ENCODE data around the gene TMEM123.

The TMEM123 gene

GRCh38 chr11:102485095-102485722 is 32.6 kb upstream of the TMEM123 start:
- DNase-seq (ENCODE audit: low spot score): no peak
- TF ChIP-seq, protein P1, sequence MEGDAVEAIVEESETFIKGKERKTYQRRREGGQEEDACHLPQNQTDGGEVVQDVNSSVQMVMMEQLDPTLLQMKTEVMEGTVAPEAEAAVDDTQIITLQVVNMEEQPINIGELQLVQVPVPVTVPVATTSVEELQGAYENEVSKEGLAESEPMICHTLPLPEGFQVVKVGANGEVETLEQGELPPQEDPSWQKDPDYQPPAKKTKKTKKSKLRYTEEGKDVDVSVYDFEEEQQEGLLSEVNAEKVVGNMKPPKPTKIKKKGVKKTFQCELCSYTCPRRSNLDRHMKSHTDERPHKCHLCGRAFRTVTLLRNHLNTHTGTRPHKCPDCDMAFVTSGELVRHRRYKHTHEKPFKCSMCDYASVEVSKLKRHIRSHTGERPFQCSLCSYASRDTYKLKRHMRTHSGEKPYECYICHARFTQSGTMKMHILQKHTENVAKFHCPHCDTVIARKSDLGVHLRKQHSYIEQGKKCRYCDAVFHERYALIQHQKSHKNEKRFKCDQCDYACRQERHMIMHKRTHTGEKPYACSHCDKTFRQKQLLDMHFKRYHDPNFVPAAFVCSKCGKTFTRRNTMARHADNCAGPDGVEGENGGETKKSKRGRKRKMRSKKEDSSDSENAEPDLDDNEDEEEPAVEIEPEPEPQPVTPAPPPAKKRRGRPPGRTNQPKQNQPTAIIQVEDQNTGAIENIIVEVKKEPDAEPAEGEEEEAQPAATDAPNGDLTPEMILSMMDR (IDR thresholded peaks at IDR 0.05): no peak
- Histone ChIP-seq H3K4me3 (no peak overlapping the region), H3K27ac (no peak overlapping the region)

DNA sequence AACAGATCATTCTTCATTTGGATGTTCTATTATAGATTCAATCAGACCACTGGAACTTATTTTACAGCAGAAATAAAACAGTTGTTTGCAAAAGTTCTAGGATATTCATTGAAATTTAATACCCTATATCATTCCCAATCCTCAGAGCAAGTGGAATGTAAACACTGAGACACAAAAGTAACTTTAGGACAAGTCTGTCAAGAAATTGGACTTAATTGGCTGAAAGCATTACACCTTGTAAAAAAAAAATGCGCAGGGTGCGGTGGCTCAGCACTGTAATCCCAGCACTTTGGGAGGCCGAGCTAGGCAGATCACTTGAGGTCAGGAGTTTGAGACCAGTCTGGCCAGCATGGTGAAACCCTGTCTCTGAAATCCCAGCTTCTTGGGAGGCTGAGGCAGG is 29.9 kb upstream of the TMEM123 start:
- TF ChIP-seq, protein P1 (IDR thresholded peaks at IDR 0.05): no peak
- Histone ChIP-seq H3K27ac (no peak overlapping the region), H3K4me3 (no peak overlapping the region)
- no peak for DNase-seq (ENCODE audit: low spot score)

DNA sequence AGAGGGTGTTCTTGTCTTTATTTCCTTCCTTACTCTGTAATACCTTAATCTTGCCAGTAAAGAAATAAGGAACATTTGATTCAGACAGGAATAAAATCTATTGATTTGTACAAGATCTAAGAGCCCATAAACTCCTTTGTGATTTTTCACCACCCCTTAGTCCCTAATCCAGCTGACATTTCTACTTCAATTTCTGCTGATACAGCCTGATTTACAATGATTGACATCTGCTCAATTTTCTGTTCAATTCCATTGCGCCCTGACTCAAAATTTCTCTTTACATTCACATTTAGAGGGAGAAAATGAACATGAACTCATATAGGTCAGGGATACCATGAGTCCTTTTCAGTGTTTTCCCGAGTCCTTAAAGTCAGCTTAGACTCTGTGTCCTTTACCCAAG is 27.2 kb upstream of the TMEM123 start:
- TF ChIP-seq, protein P1 (IDR thresholded peaks at IDR 0.05): no peak
- H3K4me3 ChIP-seq: no peak overlapping the region
- H3K27ac ChIP-seq: no peak overlapping the region
- DNase-seq (ENCODE audit: low spot score): no peak

GRCh38 chr11:102478673-102479299 is 26.2 kb upstream of the TMEM123 start:
- DNase-seq (ENCODE audit: low spot score): no peak
- Histone ChIP-seq H3K4me3 (no peak overlapping the region), H3K27ac (no peak overlapping the region)
- TF ChIP-seq, protein P1 (IDR thresholded peaks at IDR 0.05): no peak

DNA sequence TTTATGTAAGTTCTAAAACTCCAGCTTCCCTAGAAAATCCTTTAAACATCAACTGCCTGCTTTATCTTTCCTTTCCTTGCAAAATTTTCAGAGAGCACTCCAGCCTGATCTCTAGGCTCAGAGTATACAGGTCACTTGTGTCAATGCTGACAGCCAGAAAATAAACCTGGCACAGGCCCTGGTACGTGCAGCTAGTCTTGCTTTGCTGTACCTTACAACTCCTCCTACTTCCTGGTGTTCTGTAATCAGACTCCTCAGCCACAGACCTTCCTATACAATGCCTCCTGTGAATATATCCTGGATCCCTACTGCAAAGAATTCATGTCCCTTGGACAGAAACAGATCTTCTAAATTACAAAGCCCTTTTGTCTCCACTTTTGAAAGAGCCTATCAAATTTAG is 24.2 kb upstream of the TMEM123 start:
- no peak overlapping the region for H3K4me3 ChIP-seq
- DNase-seq (ENCODE audit: low spot score): no peak
- H3K27ac ChIP-seq: no peak overlapping the region
- TF ChIP-seq, protein P1 (IDR thresholded peaks at IDR 0.05): no peak

DNA sequence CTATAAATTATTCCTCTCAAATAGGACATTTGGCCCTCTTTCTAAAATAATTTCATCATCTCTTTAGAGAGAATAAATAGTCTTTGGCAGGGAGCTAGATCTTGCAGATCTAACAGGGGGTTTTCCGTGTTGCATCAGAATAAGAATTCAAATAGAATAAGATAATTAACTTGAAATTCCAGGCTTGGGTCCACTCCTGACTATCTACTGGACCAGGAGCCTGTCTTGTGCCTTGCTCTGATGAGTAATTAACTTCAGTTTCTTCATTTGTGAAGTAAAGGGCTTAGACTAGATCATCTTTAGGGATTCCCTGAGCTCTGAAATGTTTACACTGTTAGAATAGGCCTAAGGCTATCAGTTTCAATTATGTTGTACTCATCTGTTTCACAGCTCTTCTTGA is 23.5 kb upstream of the TMEM123 start:
- DNase-seq (ENCODE audit: low spot score): no peak
- TF ChIP-seq, protein P1 (IDR thresholded peaks at IDR 0.05): no peak
- Histone ChIP-seq H3K4me3 (no peak overlapping the region), H3K27ac (no peak overlapping the region)

DNA sequence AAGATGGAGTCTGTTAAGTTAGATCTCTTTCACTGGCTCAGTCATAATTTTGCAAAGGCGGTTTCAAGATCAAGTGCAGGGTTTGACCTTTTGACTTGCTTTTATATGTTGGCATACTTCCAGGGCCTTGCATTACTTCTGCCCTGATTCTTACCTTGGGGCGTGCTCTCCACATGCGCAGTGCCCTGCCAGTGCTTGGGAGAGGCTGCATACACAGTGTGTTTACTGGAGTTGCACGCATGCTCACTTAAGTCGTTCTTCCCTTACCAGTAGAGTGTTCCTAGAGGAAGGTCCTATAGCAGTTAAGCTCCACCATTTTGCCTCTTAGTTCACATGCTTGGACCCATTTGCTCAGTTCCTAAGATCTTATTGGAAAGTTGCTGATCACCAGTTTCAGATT is 21.0 kb upstream of the TMEM123 start:
- Histone ChIP-seq H3K4me3 (no peak overlapping the region), H3K27ac (no peak overlapping the region)
- DNase-seq (ENCODE audit: low spot score): no peak
- TF ChIP-seq, protein P1 (IDR thresholded peaks at IDR 0.05): no peak

Measured in coronary artery (tissue), 2 donors.